ENCODE data around the gene ZNF592. TPM values are rescaled to one million over a fixed set of nuclear protein-coding genes. Genes with fewer than 3 reads are reported as not detected.

Gene ZNF592
- polyA plus RNA-seq, 1 donor from 2014 or later = 3.9 TPM

- H3K36me3 ChIP-seq (ENCODE audit: insufficient read depth, low read length) = no peaks in the 10 kb centered on the region
- H2AFZ ChIP-seq (ENCODE audit: low read depth, low read length) = no peak overlapping the region
- no peaks in the 10 kb centered on the region for H3K79me2 ChIP-seq (replicated peaks; ENCODE audit: insufficient read depth, low read length)
- H4K20me1 ChIP-seq (ENCODE audit: insufficient read depth) = no peaks in the 10 kb centered on the region
- no peak overlapping the region for H3K4me2 ChIP-seq (ENCODE audit: low read length)
- H3F3A ChIP-seq (ENCODE audit: insufficient read depth, low read length, poor library complexity, severe bottlenecking) = no peaks in the 10 kb centered on the region
- TF ChIP-seq TAF1 (IDR thresholded peaks at IDR 0.05; ENCODE audit: low read depth) (no peak), RAD21 (conservative IDR thresholded peaks at IDR 0.05) (no peak), EP300 (conservative IDR thresholded peaks at IDR 0.05; ENCODE audit: poor library complexity, severe bottlenecking) (no peak), MXI1 (conservative IDR thresholded peaks at IDR 0.05; ENCODE audit: poor library complexity, severe bottlenecking) (no peak), EZH2 (IDR thresholded peaks at IDR 0.05; ENCODE audit: borderline replicate concordance, insufficient read depth, low read length, poor library complexity, severe bottlenecking) (no peak), SMC3 (conservative IDR thresholded peaks at IDR 0.05; ENCODE audit: poor library complexity) (no peak), POLR2AphosphoS5 (IDR thresholded peaks at IDR 0.05) (no peak)
- TF ChIP-seq, protein P1, sequence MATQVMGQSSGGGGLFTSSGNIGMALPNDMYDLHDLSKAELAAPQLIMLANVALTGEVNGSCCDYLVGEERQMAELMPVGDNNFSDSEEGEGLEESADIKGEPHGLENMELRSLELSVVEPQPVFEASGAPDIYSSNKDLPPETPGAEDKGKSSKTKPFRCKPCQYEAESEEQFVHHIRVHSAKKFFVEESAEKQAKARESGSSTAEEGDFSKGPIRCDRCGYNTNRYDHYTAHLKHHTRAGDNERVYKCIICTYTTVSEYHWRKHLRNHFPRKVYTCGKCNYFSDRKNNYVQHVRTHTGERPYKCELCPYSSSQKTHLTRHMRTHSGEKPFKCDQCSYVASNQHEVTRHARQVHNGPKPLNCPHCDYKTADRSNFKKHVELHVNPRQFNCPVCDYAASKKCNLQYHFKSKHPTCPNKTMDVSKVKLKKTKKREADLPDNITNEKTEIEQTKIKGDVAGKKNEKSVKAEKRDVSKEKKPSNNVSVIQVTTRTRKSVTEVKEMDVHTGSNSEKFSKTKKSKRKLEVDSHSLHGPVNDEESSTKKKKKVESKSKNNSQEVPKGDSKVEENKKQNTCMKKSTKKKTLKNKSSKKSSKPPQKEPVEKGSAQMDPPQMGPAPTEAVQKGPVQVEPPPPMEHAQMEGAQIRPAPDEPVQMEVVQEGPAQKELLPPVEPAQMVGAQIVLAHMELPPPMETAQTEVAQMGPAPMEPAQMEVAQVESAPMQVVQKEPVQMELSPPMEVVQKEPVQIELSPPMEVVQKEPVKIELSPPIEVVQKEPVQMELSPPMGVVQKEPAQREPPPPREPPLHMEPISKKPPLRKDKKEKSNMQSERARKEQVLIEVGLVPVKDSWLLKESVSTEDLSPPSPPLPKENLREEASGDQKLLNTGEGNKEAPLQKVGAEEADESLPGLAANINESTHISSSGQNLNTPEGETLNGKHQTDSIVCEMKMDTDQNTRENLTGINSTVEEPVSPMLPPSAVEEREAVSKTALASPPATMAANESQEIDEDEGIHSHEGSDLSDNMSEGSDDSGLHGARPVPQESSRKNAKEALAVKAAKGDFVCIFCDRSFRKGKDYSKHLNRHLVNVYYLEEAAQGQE (IDR thresholded peaks at IDR 0.05; ENCODE audit: borderline replicate concordance) = no peak
- TF ChIP-seq, protein P2, sequence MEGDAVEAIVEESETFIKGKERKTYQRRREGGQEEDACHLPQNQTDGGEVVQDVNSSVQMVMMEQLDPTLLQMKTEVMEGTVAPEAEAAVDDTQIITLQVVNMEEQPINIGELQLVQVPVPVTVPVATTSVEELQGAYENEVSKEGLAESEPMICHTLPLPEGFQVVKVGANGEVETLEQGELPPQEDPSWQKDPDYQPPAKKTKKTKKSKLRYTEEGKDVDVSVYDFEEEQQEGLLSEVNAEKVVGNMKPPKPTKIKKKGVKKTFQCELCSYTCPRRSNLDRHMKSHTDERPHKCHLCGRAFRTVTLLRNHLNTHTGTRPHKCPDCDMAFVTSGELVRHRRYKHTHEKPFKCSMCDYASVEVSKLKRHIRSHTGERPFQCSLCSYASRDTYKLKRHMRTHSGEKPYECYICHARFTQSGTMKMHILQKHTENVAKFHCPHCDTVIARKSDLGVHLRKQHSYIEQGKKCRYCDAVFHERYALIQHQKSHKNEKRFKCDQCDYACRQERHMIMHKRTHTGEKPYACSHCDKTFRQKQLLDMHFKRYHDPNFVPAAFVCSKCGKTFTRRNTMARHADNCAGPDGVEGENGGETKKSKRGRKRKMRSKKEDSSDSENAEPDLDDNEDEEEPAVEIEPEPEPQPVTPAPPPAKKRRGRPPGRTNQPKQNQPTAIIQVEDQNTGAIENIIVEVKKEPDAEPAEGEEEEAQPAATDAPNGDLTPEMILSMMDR (IDR thresholded peaks at IDR 0.05; ENCODE audit: poor library complexity, severe bottlenecking) = no peak
- H3K9ac ChIP-seq (ENCODE audit: low read length) = no peak overlapping the region
- no peaks in the 10 kb centered on the region for H3K9me2 ChIP-seq (ENCODE audit: insufficient read depth, low read length)
- no peaks in the 10 kb centered on the region for H3K27me3 ChIP-seq (ENCODE audit: insufficient read depth, low read depth, low read length)
- H3K27ac ChIP-seq (ENCODE audit: low read length) = no peak overlapping the region
- no peak overlapping the region for H3K4me3 ChIP-seq (ENCODE audit: low read length)
- H3K9me3 ChIP-seq (ENCODE audit: low read length) = no peaks in the 10 kb centered on the region
Observed at GRCh38 chr15:84831613-84832012, 83.2 kb downstream of the ZNF592 start.

DNA sequence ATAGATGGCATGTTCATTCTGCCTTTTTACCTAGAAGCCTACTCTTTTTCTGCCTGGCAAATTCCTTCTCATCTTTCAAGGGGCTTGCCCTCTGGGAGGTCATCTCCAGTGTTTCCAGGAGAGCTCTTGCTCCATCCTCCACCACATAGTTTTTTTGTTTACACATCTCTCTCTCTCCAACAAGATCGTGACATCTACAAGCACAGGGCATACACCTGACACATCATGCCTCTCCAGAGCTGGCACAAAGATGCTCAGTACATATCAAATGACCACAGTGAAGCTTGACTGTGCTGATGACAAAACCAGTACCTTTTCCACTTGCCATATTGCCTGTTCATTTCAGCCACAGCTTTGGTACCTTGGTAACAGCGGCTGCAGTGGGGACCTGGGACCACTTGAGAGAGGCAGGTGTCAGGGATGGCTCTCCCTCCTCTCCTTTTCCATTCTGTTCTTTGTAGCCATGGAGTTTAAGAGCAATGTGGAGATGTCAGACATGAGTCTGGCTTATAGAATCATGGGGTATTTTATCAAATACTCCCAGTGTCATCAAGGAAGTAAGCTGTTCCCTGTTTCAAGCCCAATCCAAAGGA, 84.2 kb downstream of the ZNF592 start:
- H3K27me3 ChIP-seq (ENCODE audit: insufficient read depth, low read depth, low read length) = no peaks in the 10 kb centered on the region
- H3K4me3 ChIP-seq (ENCODE audit: low read length) = no peak overlapping the region
- no peak overlapping the region for H3K4me2 ChIP-seq (ENCODE audit: low read length)
- TF ChIP-seq POLR2AphosphoS5 (IDR thresholded peaks at IDR 0.05) = no peak
- no peak for TF ChIP-seq SMC3 (conservative IDR thresholded peaks at IDR 0.05; ENCODE audit: poor library complexity)
- no peak for TF ChIP-seq TAF1 (IDR thresholded peaks at IDR 0.05; ENCODE audit: low read depth)
- TF ChIP-seq MXI1 (conservative IDR thresholded peaks at IDR 0.05; ENCODE audit: poor library complexity, severe bottlenecking) = no peak
- no peak for TF ChIP-seq EP300 (conservative IDR thresholded peaks at IDR 0.05; ENCODE audit: poor library complexity, severe bottlenecking)
- TF ChIP-seq, protein P1 (IDR thresholded peaks at IDR 0.05; ENCODE audit: borderline replicate concordance) = no peak
- no peak for TF ChIP-seq RAD21 (conservative IDR thresholded peaks at IDR 0.05)
- no peak for TF ChIP-seq EZH2 (IDR thresholded peaks at IDR 0.05; ENCODE audit: borderline replicate concordance, insufficient read depth, low read length, poor library complexity, severe bottlenecking)
- TF ChIP-seq, protein P2 (IDR thresholded peaks at IDR 0.05; ENCODE audit: poor library complexity, severe bottlenecking) = no peak
- H3K9ac ChIP-seq (ENCODE audit: low read length) = no peak overlapping the region
- no peaks in the 10 kb centered on the region for H3K9me3 ChIP-seq (ENCODE audit: low read length)
- H3K27ac ChIP-seq (ENCODE audit: low read length) = no peak overlapping the region
- no peaks in the 10 kb centered on the region for H3K9me2 ChIP-seq (ENCODE audit: insufficient read depth, low read length)
- no peaks in the 10 kb centered on the region for H3K79me2 ChIP-seq (replicated peaks; ENCODE audit: insufficient read depth, low read length)
- no peaks in the 10 kb centered on the region for H3K36me3 ChIP-seq (ENCODE audit: insufficient read depth, low read length)
- H2AFZ ChIP-seq (ENCODE audit: low read depth, low read length) = no peak overlapping the region
- no peaks in the 10 kb centered on the region for H3F3A ChIP-seq (ENCODE audit: insufficient read depth, low read length, poor library complexity, severe bottlenecking)
- no peaks in the 10 kb centered on the region for H4K20me1 ChIP-seq (ENCODE audit: insufficient read depth)
